GM18951 (cell line): ENCODE measurements around the gene SLC66A1.
A peak's percentile ranks its signal among the peaks of the same experiment; 100 is the strongest.

Experiments used
- POLR2A ChIP-seq: IDR thresholded peaks from 4 replicates; pipeline ENCODE4 v1.6.1; 2011; ENCODE audit warnings: mild to moderate bottlenecking; ENCODE audit not compliant: insufficient read length, insufficient read depth; ENCODE audit errors: extremely low read depth
- in situ Hi-C: fragments of 300-500 bp; cut with MboI; formaldehyde crosslinking; loops from one replicate; pipeline ENCODE4 v1.12.0; 2022; ENCODE audit warnings: low sequenced_read_pairs, mixed read lengths, inconsistent platforms; ENCODE audit not compliant: unreplicated experiment

The SLC66A1 gene

GRCh38 chr1:19336543-19336942, 24.4 kb downstream of the SLC66A1 start:
- peak; percentile 10 for TF ChIP-seq POLR2A
- in situ Hi-C loops: no loop called here

- in situ Hi-C loops: no loop called here
- TF ChIP-seq POLR2A: no peak
Measured at GRCh38 chr1:19337289-19337688, 25.2 kb downstream of the SLC66A1 start.

- in situ Hi-C loops: no loop called here
- no peak for TF ChIP-seq POLR2A
Measured at GRCh38 chr1:19338323-19338762, 26.2 kb downstream of the SLC66A1 start.

GRCh38 chr1:19339214-19339861, 27.2 kb downstream of the SLC66A1 start:
- in situ Hi-C loops: no loop called here
- no peak for TF ChIP-seq POLR2A

- TF ChIP-seq POLR2A: no peak
- in situ Hi-C loops: no loop called here
Measured at GRCh38 chr1:19340387-19340937, 28.3 kb downstream of the SLC66A1 start.

- TF ChIP-seq POLR2A: no peak
- in situ Hi-C loops: no loop called here
Measured at GRCh38 chr1:19341201-19342061, 29.3 kb downstream of the SLC66A1 start.

- TF ChIP-seq POLR2A: no peak
- in situ Hi-C loops: no loop called here
Measured at GRCh38 chr1:19342062-19342750, 30.1 kb downstream of the SLC66A1 start.

GRCh38 chr1:19342894-19343616, 30.9 kb downstream of the SLC66A1 start:
- no peak for TF ChIP-seq POLR2A
- in situ Hi-C loops: no loop called here

GRCh38 chr1:19343617-19344350, 31.7 kb downstream of the SLC66A1 start:
- no peak for TF ChIP-seq POLR2A
- in situ Hi-C loops: no loop called here

GRCh38 chr1:19344372-19344810, 32.3 kb downstream of the SLC66A1 start:
- no peak for TF ChIP-seq POLR2A
- in situ Hi-C loops: no loop called here

- TF ChIP-seq POLR2A: no peak
- in situ Hi-C loops: no loop called here
Measured at GRCh38 chr1:19344831-19345230, 32.7 kb downstream of the SLC66A1 start.

GRCh38 chr1:19345391-19345790, 33.3 kb downstream of the SLC66A1 start:
- in situ Hi-C loops: no loop called here
- TF ChIP-seq POLR2A: no peak
